Cardiac muscle cell (in vitro differentiated cells and primary cell): Measurements from ENCODE around the gene POF1B. TPM values are rescaled to one million over a fixed set of nuclear protein-coding genes. Genes with fewer than 3 reads are reported as not detected.

Experiments used
- DNase-seq, 2 donors: peaks; one replicate each; pipeline versions ENCODE4 v3.0.0 to v3.0.0-alpha.2; 2010 to 2017; ENCODE audit warnings: low read depth in 1 of 2, low spot score in 1 of 2
- H3K27ac ChIP-seq: fragments of 200-600 bp; sonication (generic); 2 replicates; pipeline ENCODE4 v1.5.1; 2016
- H3K27me3 ChIP-seq: fragments of 200-600 bp; sonication (generic); 2 replicates; pipeline ENCODE4 v1.6.0; 2016; ENCODE audit warnings: control low read depth
- H3K36me3 ChIP-seq: fragments of 200-600 bp; sonication (generic); 2 replicates; pipeline ENCODE4 v1.5.1; 2016; ENCODE audit warnings: control low read depth
- H3K4me1 ChIP-seq: fragments of 200-600 bp; sonication (generic); 2 replicates; pipeline ENCODE4 v1.8.1; 2017; ENCODE audit warnings: low read depth, mild to moderate bottlenecking, mixed run types
- H3K4me3 ChIP-seq: fragments of 200-600 bp; sonication (generic); 2 replicates; pipeline ENCODE4 v1.5.1; 2016; ENCODE audit warnings: mild to moderate bottlenecking
- H3K9me3 ChIP-seq: fragments of 200-600 bp; sonication (generic); 2 replicates; pipeline ENCODE4 v1.5.1; 2017; ENCODE audit warnings: low read depth, mild to moderate bottlenecking, control low read depth
- polyA plus RNA-seq: library from polyadenylated mRNA; unstranded; fragments of >200 nt; fragmentation: Nextera tagmentation; extraction: Ambion mirVana; gene quantifications from 2 replicates; pipeline ENCODE4 v1.2.1, GENCODE V29; 2016
- total RNA-seq: library from RNA; depleted of rRNA; stranded (reverse); fragments of >200 nt; gene quantifications from 2 replicates; pipeline ENCODE4 v1.2.3, GENCODE V29; 2016
- TF ChIP-seq, protein P1 (sequence below): IDR thresholded peaks from 2 replicates; pipeline ENCODE4 v1.5.1; 2012; ENCODE audit warnings: low read depth, mild to moderate bottlenecking, low read length

The POF1B gene, protein sequence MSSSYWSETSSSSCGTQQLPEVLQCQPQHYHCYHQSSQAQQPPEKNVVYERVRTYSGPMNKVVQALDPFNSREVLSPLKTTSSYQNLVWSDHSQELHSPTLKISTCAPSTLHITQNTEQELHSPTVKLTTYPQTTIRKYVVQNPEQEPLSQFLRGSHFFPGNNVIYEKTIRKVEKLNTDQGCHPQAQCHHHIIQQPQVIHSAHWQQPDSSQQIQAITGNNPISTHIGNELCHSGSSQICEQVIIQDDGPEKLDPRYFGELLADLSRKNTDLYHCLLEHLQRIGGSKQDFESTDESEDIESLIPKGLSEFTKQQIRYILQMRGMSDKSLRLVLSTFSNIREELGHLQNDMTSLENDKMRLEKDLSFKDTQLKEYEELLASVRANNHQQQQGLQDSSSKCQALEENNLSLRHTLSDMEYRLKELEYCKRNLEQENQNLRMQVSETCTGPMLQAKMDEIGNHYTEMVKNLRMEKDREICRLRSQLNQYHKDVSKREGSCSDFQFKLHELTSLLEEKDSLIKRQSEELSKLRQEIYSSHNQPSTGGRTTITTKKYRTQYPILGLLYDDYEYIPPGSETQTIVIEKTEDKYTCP
- 0.12 and 0.28 TPM in 2 replicates for total RNA-seq
- polyA plus RNA-seq, result 0.76 TPM in 1 of 2 replicates, not detected in the other

DNA sequence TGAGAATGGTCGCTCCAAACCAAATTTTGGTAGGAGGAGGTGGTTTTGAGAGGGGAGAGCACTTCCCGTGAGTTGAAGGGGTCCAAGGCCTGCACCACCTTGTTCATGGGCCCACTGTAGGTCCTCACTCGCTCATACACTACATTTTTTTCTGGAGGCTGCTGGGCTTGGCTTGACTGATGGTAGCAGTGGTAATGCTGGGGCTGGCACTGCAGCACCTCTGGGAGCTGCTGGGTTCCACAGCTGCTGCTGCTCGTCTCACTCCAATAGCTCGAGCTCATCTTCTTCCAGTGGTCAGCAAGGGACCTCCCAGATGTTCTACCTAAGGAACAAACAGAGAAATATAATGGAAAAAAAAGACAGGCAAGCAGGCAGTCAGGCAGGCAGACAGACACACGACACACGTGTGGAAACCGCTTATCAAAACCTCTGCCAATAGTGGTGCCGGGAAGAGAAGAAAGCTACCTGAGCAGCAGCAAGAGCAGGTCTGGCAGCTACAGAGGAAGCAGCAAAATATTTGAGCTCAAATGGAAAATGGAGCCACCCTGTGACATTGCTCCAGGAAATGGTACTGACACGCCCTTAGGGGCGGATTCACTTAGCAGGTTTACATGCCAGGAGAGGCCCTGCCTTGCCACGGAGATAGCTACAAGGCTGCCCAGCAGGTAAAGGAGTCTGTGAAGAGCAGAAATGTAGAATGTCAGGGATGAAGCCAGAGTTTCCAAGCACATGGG is at the start of gene POF1B:
Gene POF1B, minus strand, starts transcription at position 492 of the 734 bp plus-strand sequence. Its CDS starts 211 bp downstream, at position 281.
- H3K27me3 ChIP-seq, result no peaks in the 10 kb centered on the region
- peaks cover 10% of the 10 kb centered on the region for H3K4me1 ChIP-seq
- no peak for DNase-seq
- no peaks in the 10 kb centered on the region for H3K9me3 ChIP-seq
- H3K36me3 ChIP-seq, result no peaks in the 10 kb centered on the region
- no peak within 1 kb of the TSS for H3K27ac ChIP-seq
- TF ChIP-seq, protein P1, sequence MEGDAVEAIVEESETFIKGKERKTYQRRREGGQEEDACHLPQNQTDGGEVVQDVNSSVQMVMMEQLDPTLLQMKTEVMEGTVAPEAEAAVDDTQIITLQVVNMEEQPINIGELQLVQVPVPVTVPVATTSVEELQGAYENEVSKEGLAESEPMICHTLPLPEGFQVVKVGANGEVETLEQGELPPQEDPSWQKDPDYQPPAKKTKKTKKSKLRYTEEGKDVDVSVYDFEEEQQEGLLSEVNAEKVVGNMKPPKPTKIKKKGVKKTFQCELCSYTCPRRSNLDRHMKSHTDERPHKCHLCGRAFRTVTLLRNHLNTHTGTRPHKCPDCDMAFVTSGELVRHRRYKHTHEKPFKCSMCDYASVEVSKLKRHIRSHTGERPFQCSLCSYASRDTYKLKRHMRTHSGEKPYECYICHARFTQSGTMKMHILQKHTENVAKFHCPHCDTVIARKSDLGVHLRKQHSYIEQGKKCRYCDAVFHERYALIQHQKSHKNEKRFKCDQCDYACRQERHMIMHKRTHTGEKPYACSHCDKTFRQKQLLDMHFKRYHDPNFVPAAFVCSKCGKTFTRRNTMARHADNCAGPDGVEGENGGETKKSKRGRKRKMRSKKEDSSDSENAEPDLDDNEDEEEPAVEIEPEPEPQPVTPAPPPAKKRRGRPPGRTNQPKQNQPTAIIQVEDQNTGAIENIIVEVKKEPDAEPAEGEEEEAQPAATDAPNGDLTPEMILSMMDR, result no peak
- H3K4me3 ChIP-seq, result no peak within 1 kb of the TSS

DNA sequence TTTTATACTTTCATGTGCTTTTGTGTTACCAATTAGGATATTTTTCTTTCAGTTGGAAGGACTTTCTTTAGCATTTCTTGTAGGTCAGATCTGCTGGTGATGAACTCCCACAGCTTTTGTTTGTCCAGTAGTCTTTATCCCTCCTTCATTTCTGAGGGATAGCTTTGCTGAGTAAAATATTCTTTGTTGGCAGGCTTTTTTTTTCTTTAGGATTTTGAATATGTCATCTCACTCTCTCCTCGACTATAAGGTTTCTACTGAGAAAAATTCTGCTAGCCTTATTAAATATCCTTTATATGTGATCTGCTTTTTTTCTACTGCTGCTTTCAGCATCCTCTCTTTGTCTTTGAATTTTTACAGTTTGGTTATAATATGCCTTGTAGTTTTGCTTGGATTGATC is 49.6 kb upstream of the POF1B start:
- H3K4me3 ChIP-seq, result no peak overlapping the region
- no peaks in the 10 kb centered on the region for H3K36me3 ChIP-seq
- no peaks in the 10 kb centered on the region for H3K4me1 ChIP-seq
- H3K27ac ChIP-seq, result no peak overlapping the region
- no peaks in the 10 kb centered on the region for H3K9me3 ChIP-seq
- TF ChIP-seq, protein P1, result no peak
- DNase-seq, result no peak
- H3K27me3 ChIP-seq, result no peaks in the 10 kb centered on the region

DNA sequence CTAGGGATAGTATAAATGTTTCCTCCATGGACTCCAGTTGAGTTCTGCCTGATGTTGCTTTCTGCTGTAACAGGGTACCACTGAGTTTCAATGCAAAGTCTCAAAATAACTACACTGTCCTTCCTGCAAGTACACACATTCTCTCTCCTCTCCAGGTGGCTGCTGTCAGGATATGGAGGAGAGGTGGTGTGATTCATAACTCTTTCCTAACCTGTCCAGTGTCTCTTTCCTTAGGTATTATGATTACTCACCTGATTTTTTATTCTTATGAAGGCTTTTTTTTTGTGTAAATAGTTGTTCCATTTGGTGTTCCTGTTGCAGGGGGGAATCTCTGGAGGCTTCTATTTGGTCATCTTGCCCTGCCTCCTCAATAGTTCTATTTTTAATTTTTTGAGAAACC is 39.8 kb upstream of the POF1B start:
- H3K36me3 ChIP-seq, result no peaks in the 10 kb centered on the region
- no peak overlapping the region for H3K27ac ChIP-seq
- no peaks in the 10 kb centered on the region for H3K27me3 ChIP-seq
- H3K4me3 ChIP-seq, result no peak overlapping the region
- H3K4me1 ChIP-seq, result no peaks in the 10 kb centered on the region
- TF ChIP-seq, protein P1, result no peak
- H3K9me3 ChIP-seq, result no peaks in the 10 kb centered on the region
- DNase-seq, result no peak

DNA sequence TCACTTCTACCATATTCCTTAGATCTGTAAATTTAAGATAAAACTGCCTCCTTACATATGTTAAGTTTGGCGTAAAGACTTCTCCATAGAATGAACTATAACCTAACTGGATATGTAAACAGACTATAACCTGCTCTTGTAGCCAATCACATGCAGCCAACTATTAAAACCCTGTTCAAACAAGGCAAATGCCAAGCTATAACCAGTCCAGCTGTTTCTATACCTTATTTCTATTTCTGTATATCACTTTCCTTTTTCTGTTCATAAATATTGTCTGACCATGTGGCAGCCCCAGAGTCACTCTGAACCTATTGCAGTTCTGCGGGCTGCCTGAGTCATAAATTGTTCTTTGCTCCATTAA is 12.4 kb upstream of the POF1B start:
- H3K27ac ChIP-seq, result peak overlapping the region; percentile 45
- H3K27me3 ChIP-seq, result no peaks in the 10 kb centered on the region
- DNase-seq, result no peak
- H3K4me1 ChIP-seq, result peaks cover 3% of the 10 kb centered on the region
- TF ChIP-seq, protein P1, result no peak
- no peaks in the 10 kb centered on the region for H3K36me3 ChIP-seq
- no peaks in the 10 kb centered on the region for H3K9me3 ChIP-seq
- H3K4me3 ChIP-seq, result no peak overlapping the region

DNA sequence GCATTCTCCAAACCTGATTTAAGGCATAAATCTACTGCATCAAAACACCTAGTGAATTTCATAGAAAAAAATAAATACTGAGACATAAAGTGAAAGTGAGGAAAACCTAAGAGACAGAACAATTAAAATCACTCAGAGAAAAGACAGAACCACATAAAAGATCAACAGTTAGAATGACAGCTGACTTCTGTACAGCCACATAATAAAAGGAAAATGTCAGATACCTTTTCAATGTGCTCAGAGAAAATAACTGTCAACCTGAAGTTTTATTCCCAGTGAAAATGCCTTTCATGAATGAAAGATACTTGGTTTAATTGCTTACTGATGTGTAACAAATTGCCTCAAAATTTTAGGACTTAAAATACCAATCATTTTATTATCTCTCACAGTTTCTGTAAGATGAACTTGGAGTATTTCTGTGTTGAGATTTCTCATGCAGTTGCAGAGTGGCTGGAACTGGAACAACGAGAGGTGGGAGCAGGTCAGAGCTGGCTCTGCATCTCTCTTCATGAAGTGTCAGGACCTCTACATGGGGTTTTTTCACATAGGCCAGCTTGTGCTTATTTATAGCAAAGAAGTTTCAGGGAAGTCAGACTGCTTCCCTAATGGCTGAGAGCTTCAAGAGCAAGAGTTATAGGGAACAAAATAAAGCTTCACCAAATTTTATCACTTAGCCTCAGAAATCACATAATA is 11.9 kb upstream of the POF1B start:
- H3K9me3 ChIP-seq, result no peaks in the 10 kb centered on the region
- TF ChIP-seq, protein P1, result no peak
- H3K4me1 ChIP-seq, result peaks cover 3% of the 10 kb centered on the region
- H3K36me3 ChIP-seq, result no peaks in the 10 kb centered on the region
- no peaks in the 10 kb centered on the region for H3K27me3 ChIP-seq
- peak overlapping the region; percentile 45 for H3K27ac ChIP-seq
- H3K4me3 ChIP-seq, result no peak overlapping the region
- DNase-seq, result peak in 1 of 2 donors; percentile 53
